Measurements from ENCODE around the gene MARCHF10. TPM values are rescaled to one million over a fixed set of nuclear protein-coding genes. Genes with fewer than 3 reads are reported as not detected.

Gene MARCHF10
- total RNA-seq, 3 donors from 2014 or later: 0.35 TPM; not detected in 2

DNA sequence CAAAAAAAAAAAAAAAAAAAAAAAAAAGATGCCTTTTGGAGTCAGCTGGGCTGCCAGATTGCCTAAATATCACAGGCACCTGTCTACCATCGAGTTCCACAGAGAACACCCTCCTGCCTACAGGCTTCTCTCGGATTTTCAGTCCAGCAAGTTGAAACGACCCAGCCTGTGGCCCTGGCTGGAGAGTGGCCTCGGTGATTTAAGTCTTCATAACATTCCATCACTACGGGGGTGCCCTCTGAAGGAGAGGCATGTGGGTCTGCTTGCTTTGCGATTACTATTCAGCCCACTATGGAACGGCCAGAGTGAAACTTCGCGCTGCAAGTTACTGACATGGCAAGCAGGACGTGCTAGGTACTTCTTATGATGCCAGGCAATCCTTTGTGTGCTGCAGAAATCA is 42.8 kb downstream of the MARCHF10 start:
- Histone ChIP-seq H3K4me1 (ENCODE audit: low read depth) (no peaks in the 10 kb centered on the region), H3K36me3 (ENCODE audit: low read depth) (no peaks in the 10 kb centered on the region), H3K9me3 (no peaks in the 10 kb centered on the region), H3K4me3 (no peak overlapping the region)
- no peak for ATAC-seq
- TF ChIP-seq, protein P1, sequence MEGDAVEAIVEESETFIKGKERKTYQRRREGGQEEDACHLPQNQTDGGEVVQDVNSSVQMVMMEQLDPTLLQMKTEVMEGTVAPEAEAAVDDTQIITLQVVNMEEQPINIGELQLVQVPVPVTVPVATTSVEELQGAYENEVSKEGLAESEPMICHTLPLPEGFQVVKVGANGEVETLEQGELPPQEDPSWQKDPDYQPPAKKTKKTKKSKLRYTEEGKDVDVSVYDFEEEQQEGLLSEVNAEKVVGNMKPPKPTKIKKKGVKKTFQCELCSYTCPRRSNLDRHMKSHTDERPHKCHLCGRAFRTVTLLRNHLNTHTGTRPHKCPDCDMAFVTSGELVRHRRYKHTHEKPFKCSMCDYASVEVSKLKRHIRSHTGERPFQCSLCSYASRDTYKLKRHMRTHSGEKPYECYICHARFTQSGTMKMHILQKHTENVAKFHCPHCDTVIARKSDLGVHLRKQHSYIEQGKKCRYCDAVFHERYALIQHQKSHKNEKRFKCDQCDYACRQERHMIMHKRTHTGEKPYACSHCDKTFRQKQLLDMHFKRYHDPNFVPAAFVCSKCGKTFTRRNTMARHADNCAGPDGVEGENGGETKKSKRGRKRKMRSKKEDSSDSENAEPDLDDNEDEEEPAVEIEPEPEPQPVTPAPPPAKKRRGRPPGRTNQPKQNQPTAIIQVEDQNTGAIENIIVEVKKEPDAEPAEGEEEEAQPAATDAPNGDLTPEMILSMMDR (IDR thresholded peaks at IDR 0.05): no peak
- intact Hi-C loops (cut with DNase I, micrococcal nuclease): no loop called here
- DNase-seq: no peak

DNA sequence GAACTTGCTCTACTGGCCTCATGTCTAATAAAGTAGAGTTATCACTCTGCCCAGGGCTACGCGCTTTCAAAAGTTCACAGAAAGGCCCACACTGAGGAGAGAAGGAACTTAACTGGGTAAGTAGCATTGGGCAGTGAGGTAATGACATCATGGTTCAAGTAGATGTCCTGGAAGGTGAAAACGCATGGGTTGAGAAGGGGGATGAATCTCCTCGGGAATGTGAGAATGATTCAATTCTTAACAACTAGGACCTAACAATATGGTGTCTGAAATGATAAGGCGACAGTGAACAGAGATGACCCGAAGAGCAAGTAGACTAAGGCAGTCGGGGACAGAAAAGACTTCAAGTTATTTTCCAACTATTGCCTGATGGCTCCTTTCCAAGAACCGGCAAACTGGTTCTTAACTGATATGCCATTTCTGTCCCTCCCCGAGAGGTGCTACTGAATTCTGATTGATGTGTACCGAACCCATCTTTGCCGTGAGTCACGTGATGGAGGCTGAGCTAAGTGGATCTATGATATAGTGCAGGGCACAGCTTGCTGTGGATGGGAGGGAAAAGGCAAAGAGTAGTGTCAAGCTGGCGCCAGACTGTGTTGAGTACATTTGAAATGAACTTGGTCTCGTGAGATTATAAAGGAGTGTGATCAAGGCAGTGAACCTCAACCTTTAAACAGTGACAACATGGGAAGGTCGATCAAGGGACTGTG is 44.1 kb downstream of the MARCHF10 start:
- DNase-seq (no peak), ATAC-seq (no peak)
- intact Hi-C loops (cut with DNase I, micrococcal nuclease): no loop called here
- Histone ChIP-seq H3K4me1 (ENCODE audit: low read depth) (no peaks in the 10 kb centered on the region), H3K4me3 (no peak overlapping the region), H3K36me3 (ENCODE audit: low read depth) (no peaks in the 10 kb centered on the region), H3K9me3 (no peaks in the 10 kb centered on the region)
- TF ChIP-seq, protein P1 (IDR thresholded peaks at IDR 0.05): no peak

DNA sequence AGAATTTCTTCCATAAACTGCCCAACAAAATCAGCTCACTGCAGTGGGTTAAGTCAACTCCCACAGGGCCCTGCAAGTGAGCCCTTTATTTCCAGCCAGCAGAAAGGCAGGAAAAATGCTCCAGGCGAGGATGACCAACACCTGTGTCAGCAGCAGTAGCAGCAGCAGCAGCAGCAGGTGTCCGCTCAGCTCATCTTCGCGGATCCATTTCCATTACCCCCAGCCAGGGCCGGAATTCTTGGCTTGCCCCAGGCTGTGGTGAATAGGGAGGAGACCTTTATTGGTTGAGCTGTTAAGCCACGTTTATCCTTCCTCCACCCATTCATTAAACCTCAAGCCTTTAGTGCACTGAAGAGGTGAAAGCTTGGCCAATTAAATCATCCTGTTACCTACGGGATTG is 46.2 kb downstream of the MARCHF10 start:
- DNase-seq (no peak), ATAC-seq (no peak)
- H3K9me3 ChIP-seq: no peaks in the 10 kb centered on the region
- no peaks in the 10 kb centered on the region for H3K4me1 ChIP-seq (ENCODE audit: low read depth)
- intact Hi-C loops (cut with DNase I, micrococcal nuclease): no loop called here
- H3K36me3 ChIP-seq (ENCODE audit: low read depth): no peaks in the 10 kb centered on the region
- no peak overlapping the region for H3K4me3 ChIP-seq
- TF ChIP-seq, protein P1 (IDR thresholded peaks at IDR 0.05): no peak

DNA sequence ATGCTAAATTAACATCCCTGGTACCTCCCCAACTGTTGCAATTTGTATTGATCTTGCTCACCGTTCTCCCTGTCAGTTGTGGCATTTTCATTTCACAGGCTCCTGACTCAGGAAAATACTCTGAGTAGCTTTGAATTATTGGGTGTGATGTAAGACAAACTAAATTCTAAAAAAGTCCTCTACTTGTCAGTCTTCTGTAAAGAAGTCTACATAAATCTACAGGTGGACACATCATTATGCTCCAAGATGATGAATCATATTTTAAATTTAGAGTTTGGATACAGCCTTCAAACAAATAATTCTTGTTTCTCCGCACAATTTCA is 47.2 kb downstream of the MARCHF10 start:
- TF ChIP-seq, protein P1 (IDR thresholded peaks at IDR 0.05): no peak
- DNase-seq (no peak), ATAC-seq (no peak)
- Histone ChIP-seq H3K4me3 (no peak overlapping the region), H3K36me3 (ENCODE audit: low read depth) (no peaks in the 10 kb centered on the region), H3K9me3 (no peaks in the 10 kb centered on the region), H3K4me1 (ENCODE audit: low read depth) (no peaks in the 10 kb centered on the region)
- intact Hi-C loops (cut with DNase I, micrococcal nuclease): no loop called here

DNA sequence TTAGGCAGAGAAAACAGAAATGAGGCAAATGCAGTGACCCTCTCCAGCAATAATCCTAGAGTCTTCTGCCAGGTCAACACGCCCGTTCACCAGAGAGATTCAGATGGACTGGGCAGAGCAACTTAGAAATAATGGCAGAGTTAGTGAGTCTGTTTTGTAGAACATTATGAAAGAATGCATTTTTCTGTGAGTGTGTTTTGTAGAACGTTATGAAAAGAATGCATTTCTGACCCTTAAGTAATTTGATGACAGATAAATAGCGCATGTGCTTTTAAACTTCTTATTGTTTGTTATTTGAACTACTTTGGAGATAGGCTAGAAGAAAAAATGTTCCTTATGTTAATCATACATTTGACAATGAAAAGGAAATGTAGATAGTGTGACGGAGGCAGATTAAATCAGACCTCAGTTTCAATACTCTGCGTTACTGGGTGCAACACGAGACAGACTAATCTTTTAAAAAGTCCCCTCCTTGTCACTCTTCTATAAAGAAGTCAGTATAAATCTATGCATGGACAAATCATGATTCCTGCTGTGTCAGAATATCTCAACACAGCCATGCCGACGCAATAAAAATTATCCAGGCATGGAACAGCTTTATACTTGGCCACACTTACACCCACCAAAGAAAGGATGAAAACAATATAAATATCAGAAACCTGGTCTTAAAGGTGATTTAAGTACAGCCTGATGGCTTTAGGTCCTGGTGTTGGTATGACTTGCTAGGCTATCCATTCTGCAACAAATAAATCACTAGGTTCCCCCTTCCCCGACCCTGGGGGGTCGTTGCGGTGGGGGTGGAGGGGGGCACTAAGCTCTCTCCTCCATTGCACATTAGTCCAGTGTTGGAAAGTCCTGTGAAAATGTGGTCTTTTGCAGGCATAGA is 47.8 kb downstream of the MARCHF10 start:
- H3K4me3 ChIP-seq: no peak overlapping the region
- H3K9me3 ChIP-seq: no peaks in the 10 kb centered on the region
- TF ChIP-seq, protein P1 (IDR thresholded peaks at IDR 0.05): no peak
- intact Hi-C loops (cut with DNase I, micrococcal nuclease): no loop called here
- no peaks in the 10 kb centered on the region for H3K36me3 ChIP-seq (ENCODE audit: low read depth)
- no peak for ATAC-seq
- H3K4me1 ChIP-seq (ENCODE audit: low read depth): no peaks in the 10 kb centered on the region
- no peak for DNase-seq
